ENCODE results near the gene HSP90AA1.

Gene HSP90AA1

GRCh38 chr14:102035914-102036313 lies 50.9 kb downstream of the HSP90AA1 start:
- no peak for DNase-seq

- DNase-seq = no peak
These were observed 52.5 kb downstream of the HSP90AA1 start for GRCh38 chr14:102034301-102034700.

- no peak for DNase-seq
These were observed 53.6 kb downstream of the HSP90AA1 start for GRCh38 chr14:102033241-102033640.

Measured in NCI-H1048 (cell line).